Daoy (cell line): ENCODE measurements around the gene PPP1R10. TPM values are rescaled to one million over a fixed set of nuclear protein-coding genes. Genes with fewer than 3 reads are reported as not detected.

Experiments
- DNase-seq: peaks from one replicate; pipeline ENCODE4 v3.0.0-alpha.2; 2015; ENCODE audit warnings: low read depth
- total RNA-seq: library from RNA; depleted of rRNA; stranded (reverse); fragments of >200 nt; shearing (Covaris generic); gene quantifications from 2 replicates; pipeline ENCODE4 v1.2.3, GENCODE V29; 2014; rRNA removed

PPP1R10 gene
- total RNA-seq, 1 experiment from 2014 or later = 29.5 TPM

GRCh38 chr6:30556906-30557682 is 59.9 kb downstream of the PPP1R10 start, which contains the start of gene PRR3:
PRR3 (plus strand) TSS chr6:30557295; CDS start chr6:30557345, 50 bp downstream.
- DNase-seq = peak; percentile 92

- peak; percentile 96 for DNase-seq
Observed at GRCh38 chr6:30556066-30556905, 60.8 kb downstream of the PPP1R10 start, which contains the start of gene GNL1. GNL1 (minus strand) TSS chr6:30556489; CDS start chr6:30556203, 286 bp downstream.

- DNase-seq = no peak
Observed at GRCh38 chr6:30555816-30556065, 61.3 kb downstream of the PPP1R10 start.

GRCh38 chr6:30554962-30555815 is 61.9 kb downstream of the PPP1R10 start:
- peak; percentile 64 for DNase-seq

GRCh38 chr6:30554404-30554803 is 62.6 kb downstream of the PPP1R10 start:
- no peak for DNase-seq

Other genes with a start within 250 kb of the PPP1R10 start
- gene HLA-E, start 127.7 kb downstream of the PPP1R10 start, total RNA-seq = 109 and 110 TPM in 2 replicates
- gene GNL1, start 60.8 kb downstream of the PPP1R10 start, total RNA-seq = 36.8 and 57.4 TPM in 2 replicates
- 13.4 and 18.3 TPM in 2 replicates for gene PRR3, start 59.9 kb downstream of the PPP1R10 start, total RNA-seq
- gene ABCF1, start 45.8 kb downstream of the PPP1R10 start, total RNA-seq = 85.7 and 96.1 TPM in 2 replicates
- gene MRPS18B, start 597 bp upstream of the PPP1R10 start, total RNA-seq = 93.5 and 102 TPM in 2 replicates
- 1.7 and 2.5 TPM in 2 replicates for gene ATAT1, start 9.6 kb upstream of the PPP1R10 start, total RNA-seq
- 5.3 and 7.1 TPM in 2 replicates for gene C6orf136, start 29.9 kb upstream of the PPP1R10 start, total RNA-seq
- gene DHX16, start 55.8 kb upstream of the PPP1R10 start, total RNA-seq = 59.9 and 87.0 TPM in 2 replicates
- 71.6 and 77.5 TPM in 2 replicates for gene PPP1R18, start 69.4 kb upstream of the PPP1R10 start, total RNA-seq
- gene NRM, start 73.7 kb upstream of the PPP1R10 start, total RNA-seq = 7.5 and 7.8 TPM in 2 replicates
- 12.6 and 21.9 TPM in 2 replicates for gene MDC1, start 100.0 kb upstream of the PPP1R10 start, total RNA-seq
- 1,353 and 1,355 TPM in 2 replicates for gene TUBB, start 103.1 kb upstream of the PPP1R10 start, total RNA-seq
- gene FLOT1, start 125.4 kb upstream of the PPP1R10 start, total RNA-seq = 370 and 430 TPM in 2 replicates
- 344 and 350 TPM in 2 replicates for gene IER3, start 127.3 kb upstream of the PPP1R10 start, total RNA-seq